GM11168 (cell line): Measurements from ENCODE around the gene TMEM204.

ENCODE experiments used
- in situ Hi-C: fragments of 300-500 bp; cut with MboI; formaldehyde crosslinking; loops from one replicate; pipeline ENCODE4 v1.12.0; 2022; ENCODE audit warnings: low sequenced_read_pairs; ENCODE audit not compliant: unreplicated experiment

Gene TMEM204

DNA sequence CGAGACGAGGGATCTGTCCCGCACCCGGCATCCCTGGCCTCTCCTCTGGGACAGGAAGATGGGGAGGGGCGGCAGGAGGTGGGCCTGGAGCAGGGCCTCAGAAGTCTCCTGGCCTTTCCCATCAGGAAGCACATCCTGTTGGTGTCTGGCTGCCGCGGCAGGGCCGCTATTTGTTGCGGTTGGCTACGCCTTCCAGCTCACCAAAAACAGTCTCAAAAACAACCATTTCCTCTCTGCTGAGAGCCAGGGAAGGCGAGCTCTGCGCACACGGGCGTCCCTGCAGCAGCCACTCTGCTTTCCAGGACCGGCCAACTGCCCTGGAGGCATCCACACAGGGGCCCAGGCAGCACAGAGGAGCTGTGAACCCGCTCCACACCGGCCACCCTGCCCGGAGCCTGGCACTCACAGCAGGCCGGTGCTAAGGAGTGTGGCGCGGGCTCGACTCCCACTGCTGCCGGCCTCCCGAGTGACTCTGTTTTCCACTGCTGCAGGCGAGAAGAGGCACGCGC, at the start of gene TMEM204:
TMEM204 (plus strand) TSS at position 224 of the 509 bp plus-strand sequence. CDS start 610 bp downstream, outside the sequence.
- in situ Hi-C loops, result no loop called here

DNA sequence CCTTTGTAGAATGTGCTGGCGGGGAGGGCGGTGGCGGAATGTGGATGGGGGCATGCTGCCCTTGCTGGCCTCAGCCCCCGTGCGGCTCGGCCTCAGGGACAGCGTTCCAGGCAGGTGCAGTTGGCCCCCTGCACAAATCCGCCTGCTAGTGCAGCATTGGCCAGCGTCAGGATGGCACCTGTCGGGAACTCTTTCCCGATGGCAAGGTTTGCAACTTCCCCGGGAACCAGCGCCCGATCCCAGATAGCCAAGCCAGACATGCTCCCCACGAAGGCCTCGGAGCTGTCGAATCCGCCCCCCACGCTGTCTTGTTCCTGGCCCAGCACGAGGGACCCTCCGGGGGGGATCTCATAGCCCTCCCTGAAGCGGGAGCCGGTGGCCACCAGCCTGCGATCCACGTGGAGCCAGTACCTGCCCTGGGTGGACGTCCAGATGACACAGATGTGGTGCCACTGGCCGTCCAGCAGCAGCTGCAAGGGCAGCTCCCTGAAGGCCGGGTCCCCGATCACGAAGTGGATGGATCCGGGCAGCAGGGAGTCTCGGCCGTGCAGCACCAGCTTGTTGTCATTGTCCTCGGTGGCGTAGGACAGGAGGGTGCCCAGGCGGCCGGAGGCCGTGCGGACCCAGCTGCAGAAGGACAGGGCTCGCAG, 47.5 kb upstream of the TMEM204 start:
- in situ Hi-C loops, result no loop called here

DNA sequence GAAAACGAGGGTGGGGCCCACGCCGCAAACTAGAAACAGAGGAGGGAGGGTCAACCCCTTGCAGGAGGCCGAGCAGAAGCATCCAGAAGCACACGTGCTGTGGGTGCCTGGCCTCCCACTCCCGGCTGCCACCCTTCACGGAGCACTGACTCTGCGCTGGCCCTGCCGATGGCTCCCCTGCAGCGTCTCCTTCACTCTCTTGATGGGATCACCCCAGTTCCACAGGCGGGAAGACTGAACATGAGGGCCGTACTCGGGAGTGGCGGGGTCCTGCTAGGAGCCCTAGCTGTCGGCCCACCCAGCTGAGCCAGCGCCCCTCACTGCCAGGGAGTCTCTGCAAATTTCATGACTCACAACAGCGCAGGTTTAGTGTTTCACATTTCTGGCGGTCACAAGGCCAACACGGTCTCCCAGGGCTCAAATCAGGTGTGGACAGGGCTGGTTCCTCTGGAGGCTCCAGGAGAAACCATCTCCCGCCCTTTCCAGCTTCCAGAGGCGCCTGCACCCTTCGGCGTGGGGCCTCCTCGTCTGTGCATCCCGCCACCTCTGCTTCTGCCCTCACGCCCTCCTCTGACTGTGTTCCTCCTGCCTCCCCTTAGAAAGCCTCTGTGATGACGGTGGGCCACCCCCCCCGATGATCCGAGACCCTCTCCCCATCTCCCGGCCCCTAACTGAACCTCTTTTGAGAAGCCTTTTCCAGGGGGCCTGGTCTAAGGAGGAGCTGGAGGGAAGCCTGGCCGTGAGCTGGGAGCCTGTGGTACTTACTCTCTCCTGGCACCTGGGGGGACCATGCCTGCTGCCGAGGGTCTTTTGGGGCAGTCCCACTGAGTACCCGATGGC, 46.7 kb upstream of the TMEM204 start:
- in situ Hi-C loops, result no loop called here

DNA sequence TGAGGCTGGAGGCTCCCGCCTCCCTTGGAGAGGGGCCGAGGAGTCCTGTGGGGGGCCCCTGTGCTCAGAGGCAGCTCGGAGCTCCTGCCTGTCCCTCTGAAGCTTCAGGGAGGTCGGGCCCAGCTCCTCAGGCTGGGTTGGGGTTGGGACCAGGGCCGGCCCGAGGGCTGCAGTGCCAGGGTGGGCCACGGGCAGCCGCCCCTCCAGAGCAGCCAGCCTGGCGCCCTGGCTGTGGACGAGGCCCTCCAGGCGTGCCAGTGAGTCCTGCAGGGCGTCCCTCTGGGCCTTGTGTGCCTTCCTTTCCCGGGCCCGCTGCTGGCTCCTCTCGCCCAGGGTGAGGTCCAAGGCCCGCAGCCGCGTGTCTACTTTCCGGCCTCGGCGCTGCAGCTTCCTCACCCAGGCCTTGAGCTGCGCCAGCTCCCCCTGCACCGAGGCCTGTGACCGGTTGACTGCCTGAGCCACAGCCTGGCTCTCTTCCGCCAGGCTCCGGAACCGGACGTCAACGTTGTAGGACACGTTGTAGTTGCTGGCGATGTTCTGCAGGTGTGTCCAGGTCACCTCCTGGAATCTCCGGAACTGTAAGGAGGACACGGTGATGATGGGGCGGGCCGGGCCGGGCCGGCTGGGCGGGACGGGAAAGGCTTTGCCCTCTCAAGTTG, 45.9 kb upstream of the TMEM204 start:
- in situ Hi-C loops, result no loop called here

DNA sequence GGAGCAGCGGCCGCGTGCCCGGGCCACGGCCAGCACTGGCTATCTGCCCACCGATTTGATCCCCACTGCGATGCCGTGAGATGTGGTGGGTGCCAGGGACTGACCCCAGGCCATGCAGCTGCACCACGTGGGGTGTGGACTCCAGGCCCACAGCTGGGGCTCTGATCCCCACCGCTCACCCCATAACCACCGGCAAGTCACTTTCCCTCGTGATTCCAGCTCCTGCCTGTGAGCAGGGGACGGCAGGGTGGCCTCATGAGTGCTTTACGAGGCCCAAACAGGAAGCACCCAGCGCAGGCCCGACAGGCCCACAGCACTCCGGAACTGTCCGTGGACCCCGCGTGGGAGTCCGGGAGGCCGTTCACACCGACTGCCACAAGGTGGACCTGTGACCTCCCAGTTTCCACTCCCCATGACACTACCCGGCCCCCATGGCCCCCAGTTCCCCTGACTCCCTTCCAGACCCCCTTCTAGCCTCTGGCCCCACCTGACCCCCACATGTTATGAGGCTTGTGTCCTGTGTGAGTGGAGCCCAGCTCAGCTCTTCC, 45.3 kb upstream of the TMEM204 start:
- in situ Hi-C loops, result no loop called here

DNA sequence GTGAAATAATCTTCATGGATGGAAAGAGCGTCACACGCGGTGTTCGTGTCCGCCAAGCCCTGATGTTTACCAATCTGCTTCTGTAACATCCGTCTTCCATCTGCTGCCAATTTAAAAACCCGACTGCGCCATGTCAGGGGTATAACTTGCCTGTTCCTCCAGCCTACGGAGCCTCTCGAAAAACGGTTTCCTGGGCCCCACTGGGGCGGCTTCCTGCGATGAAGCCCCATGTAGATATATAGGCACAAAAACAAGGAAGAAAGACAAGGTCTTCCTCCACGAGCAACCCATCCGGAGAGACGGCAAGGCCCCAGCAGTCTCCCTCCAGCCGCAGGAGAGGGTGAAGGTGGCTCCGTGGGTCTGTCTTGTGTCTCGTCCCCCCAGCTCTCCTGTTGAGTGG, 44.8 kb upstream of the TMEM204 start, which contains the start of gene PTX4:
PTX4 (minus strand) TSS at position 326 of the 400 bp plus-strand sequence; CDS start at position 291, 35 bp downstream.
- in situ Hi-C loops, result no loop called here

DNA sequence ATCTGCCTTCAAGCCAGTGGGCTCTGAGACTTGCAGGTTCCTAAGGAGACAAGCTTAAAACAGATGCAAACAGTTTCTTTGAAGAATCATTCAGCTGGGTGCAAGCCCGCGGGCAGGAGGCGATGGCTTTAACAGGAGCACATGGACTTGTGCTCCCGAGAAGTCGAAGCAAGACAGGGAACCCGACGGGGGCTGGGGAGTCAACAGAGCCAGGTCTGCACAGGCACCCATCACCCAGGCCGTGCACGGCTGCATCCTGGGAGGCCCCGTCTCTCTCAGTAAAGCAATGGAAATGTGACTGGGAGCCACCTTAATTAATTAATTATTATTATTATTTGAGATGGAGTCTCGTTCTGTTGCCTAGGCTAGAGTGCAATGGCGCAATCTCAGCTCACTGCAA, 44.4 kb upstream of the TMEM204 start:
- in situ Hi-C loops, result no loop called here

DNA sequence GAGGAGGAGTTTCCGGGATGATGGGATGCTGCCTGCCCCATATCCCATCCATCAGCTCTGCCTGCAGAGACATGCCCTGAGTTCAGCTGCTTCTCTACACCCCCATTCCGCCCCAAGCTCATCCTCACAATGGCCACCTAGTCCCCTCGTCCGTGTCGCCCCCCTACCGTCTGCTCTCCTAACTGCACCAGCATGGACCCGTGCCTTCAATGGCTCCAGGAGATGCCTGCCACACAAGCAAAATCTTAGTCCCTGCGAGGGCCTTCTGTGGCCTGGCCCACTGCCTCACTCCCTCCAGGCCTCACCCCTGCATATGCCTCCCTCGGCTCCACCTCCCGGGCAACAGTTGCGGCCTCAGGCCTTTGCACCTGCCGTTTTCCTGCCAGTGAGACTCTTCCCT, 42.1 kb upstream of the TMEM204 start:
- in situ Hi-C loops, result no loop called here

DNA sequence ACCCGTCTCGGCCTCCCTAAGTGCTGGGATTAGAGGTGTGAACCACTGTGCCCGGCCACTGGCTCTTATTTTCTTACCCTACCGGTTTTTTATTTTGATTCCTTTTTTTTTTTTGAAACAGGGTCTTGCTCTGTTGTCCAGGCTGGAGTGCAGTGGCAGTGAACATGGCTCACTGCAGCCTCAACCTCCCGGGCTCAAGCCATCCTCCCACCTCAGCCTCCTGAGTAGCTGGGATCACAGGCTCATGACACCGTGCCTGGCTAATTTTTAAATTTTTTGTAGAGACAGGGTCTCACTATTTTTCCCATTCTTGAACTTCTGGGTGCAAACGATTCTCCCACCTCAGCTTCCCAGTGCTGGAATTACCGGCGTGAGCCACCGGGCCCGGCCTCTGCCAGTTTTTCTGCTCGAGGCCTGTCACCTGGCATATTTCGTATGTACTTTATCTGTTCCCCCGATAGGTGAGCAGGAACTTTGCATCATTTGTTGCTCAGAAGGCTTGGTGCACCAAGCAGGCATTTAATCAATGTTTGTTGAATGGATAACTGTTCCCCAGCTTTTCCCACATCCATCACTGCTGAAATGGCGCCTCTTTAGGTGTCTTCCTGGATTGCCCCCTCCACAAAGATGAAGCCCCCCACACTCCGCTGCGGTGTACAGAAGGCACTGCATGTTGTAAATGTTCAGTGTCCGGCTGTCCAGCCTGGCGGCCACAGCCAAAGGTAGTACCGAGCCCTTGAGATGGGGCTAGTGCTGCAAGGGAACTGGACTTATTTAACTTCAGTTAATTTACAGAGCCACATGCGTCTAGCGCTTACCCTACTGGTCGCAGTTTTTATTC, 41.2 kb upstream of the TMEM204 start:
- in situ Hi-C loops, result no loop called here

DNA sequence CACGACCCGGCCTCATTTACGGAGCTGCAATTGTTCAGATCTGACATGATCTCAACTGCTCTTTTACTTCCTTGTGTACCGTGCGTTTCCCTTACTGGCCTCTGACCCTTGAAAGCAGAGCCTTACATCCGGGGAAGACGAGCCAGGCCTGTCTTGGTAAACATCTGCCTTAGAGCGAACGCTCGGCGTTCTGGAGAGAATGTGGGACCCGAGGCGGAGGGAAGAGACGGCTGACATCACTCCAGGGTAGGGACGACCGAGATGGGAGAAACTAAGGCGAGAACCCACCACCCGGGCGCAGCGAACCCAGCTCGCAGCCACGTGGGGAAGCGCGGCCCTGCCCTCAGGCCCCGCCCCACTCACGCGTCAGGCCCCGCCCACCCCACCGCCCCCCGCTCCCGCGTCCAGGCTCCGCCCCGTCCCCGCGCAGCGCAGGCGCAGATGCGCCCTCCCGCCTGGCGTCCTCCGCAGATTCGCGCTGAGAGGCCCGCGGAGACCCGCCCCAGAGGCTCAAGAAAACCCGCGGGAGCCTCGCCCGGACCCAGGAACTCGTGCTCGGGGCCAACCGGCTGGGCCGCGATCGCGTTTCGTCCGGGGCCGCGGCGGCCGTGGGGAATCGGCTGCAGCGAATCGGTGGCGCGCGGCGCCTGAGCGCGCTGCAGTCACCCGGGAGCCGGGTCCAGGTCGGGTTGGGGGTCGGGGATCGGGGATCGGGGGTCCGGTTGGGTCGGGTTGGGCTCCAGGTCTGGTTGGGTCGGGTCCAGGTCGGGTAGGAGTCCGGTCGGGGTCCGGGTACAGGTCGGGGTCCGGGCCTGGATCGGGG, 40.3 kb upstream of the TMEM204 start, which contains the start of gene TELO2:
TELO2 (plus strand) TSS at position 438 of the 823 bp plus-strand sequence. CDS start 922 bp downstream, outside the sequence.
- in situ Hi-C loops, result no loop called here

DNA sequence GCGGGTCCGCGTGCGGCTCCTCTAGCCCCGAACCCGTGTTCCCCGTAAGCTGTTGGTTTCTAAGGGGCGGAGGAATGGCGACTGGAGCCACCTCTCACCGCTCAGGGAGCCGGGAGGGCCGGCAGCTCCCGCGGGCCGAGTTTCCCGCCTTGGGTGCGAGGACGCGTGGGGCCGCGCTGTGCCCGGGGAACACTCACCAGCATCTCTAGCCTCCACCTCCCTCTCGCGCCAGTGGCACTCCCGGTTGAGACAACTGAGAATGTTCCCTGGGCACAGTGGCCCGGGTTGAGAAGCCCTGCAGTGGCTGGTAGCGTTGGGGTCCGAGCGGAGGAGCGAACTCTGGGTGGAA, 39.7 kb upstream of the TMEM204 start:
- in situ Hi-C loops, result no loop called here

DNA sequence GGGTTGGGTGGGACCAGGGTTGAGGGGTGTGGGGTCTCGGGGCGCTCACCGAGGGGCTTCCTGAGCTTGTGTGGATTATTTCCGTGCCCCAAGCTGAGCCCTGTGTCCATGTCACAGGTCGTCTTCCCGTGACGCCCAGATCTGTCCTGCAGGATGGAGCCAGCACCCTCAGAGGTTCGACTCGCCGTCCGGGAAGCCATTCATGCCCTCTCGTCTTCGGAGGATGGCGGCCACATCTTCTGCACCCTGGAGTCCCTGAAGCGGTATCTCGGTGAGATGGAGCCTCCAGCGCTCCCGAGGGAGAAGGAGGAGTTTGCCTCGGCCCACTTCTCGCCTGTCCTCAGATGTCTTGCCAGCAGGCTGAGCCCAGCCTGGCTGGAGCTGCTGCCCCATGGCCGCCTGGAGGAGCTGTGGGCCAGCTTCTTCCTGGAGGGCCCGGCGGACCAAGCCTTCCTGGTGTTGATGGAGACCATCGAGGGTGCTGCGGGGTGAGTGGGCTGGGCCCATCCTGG, 39.3 kb upstream of the TMEM204 start:
- in situ Hi-C loops, result no loop called here

DNA sequence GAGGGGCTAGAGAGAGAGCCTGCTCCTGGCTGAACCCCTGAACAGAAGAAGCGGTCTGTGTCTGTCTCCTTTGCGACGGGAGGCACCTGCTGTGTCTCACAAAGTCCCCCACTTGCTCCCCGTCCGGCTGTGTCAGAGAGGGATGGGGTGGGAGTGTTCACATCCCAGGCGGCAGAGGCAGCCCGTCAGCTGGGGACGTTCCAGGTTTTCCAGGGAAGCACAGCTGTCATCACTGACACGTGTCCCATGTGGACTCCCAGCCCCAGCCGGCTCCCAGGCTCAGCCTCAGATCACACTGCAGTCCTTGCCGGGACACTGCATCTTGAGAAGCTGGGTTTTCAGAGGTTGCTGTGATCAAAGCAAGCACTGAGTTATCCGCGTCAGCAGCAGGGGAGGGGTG, 38.8 kb upstream of the TMEM204 start:
- in situ Hi-C loops, result no loop called here

DNA sequence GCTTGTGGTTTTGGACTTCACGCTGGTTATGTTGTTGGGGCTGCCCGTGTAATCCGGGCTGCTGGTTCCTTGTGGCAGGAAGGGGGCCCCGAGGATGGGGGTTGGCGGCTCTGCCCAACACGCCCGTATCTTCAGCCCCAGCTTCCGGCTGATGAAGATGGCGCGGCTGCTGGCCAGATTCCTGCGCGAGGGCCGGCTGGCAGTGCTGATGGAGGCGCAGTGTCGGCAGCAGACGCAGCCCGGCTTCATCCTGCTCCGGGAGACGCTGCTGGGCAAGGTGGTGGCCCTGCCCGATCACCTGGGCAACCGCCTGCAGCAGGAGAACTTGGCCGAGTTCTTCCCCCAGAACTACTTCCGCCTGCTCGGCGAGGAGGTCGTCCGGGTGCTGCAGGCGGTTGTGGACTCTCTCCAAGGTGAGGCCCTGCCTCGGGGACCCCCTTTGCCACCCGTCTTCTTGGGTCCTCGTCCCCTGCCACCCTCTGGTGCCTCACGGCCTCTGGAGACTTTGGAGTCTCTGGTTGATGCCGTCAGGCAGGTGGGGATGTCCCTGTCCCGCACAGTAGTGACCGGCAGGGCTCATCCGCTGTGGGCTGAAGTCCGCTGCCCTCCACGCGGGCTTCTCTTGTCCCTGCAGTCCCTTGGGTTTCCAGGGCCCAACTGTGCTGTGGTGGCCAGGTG, 38.1 kb upstream of the TMEM204 start:
- in situ Hi-C loops, result no loop called here

DNA sequence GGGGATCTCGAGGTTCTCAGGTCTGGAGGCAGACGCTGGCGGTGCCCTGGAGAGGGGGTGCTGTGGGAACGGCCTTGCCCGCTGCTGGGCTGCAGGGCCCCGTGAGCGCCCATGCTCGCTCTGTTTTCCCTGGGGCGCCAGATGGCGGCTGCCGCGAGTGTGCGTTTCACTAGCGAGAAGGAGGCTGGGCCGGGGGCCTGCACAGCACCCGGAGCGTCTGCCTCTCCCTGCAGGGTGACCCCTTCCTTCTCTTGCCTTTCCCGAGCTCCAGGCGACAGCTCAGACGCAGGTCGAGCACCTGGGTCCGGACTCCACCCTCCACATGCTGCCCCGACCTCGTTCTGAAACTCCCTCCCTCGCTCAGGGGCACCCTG, 37.6 kb upstream of the TMEM204 start:
- in situ Hi-C loops, result no loop called here

DNA sequence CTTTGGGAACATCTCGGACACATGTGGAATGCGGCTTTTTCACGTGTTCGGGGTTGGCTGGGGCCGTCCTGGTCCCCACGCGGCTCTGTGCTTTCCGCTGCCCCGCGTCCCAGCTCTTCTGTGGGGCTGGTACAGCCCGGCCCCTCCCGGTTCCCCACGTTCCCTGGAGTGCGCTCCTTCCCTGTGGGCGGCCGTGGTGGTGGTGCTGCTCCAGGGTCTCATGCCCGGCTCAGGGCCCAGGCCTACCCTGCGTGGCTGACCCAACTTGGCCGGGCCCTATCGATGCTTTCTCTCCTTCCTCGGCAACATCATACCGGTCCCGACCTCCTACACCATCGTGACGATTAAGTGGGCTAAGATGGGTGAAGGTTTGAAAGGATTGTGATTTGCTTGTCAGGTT, 37.0 kb upstream of the TMEM204 start:
- in situ Hi-C loops, result no loop called here

DNA sequence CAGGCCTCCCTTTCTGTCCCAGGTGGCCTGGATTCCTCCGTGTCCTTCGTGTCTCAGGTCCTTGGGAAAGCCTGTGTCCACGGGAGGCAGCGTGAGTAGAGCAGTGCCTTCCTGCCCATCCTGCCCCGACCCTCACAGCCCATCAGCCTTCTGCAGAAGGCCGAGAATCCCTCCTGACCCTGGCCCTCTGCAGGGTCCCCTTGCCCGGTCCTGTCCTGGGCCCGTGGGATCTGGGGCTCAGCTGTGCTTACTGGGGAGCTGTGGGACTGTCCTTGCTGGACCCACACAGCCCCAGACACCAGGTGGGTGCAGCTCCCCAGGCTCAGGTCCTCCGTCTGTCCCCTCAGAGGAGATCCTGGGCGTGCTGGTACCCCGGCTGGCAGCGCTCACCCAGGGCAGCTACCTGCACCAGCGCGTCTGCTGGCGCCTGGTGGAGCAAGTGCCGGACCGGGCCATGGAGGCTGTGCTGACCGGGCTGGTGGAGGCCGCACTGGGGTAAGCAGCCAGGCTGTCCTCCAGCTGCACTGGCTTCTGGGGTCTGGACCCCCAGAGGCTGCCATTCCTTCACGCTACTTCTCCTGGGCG, 36.4 kb upstream of the TMEM204 start:
- in situ Hi-C loops, result no loop called here
